IgD-negative memory B cell (primary cell): ENCODE results near the gene LAMA4. TPM values are rescaled to one million over a fixed set of nuclear protein-coding genes. Genes with fewer than 3 reads are reported as not detected.

Experiments
- H3K27ac Mint-ChIP-seq, 3 donors: one replicate each; pipeline ENCODE4 v1.8.0; 2020 to 2022; ENCODE audit warnings: mild to moderate bottlenecking in 3 of 3, mixed read lengths in 3 of 3, moderate library complexity in 1 of 3
- H3K27me3 Mint-ChIP-seq: one replicate; pipeline ENCODE4 v1.8.0; 2021; ENCODE audit warnings: mixed read lengths
- H3K36me3 Mint-ChIP-seq: one replicate; pipeline ENCODE4 v1.8.0; 2020; ENCODE audit warnings: mild to moderate bottlenecking, mixed read lengths
- H3K4me1 Mint-ChIP-seq, 3 donors: one replicate each; pipeline ENCODE4 v1.8.0; 2020 to 2022; ENCODE audit warnings: mixed read lengths in 3 of 3, mild to moderate bottlenecking in 1 of 3
- H3K4me3 Mint-ChIP-seq, 4 donors: one replicate each; pipeline ENCODE4 v1.8.0; 2020 to 2022; ENCODE audit warnings: mild to moderate bottlenecking in 4 of 4, mixed read lengths in 4 of 4, moderate library complexity in 3 of 4
- H3K9me3 Mint-ChIP-seq, 3 donors: one replicate each; pipeline ENCODE4 v1.8.0; 2020 to 2021; ENCODE audit warnings: mixed read lengths in 3 of 3, mild to moderate bottlenecking in 1 of 3
- polyA plus RNA-seq: library from polyadenylated mRNA; unstranded; fragments of 300-500 nt; fragmentation: Illumina TruSeq; gene quantifications from one replicate; pipeline ENCODE4 v1.2.3, GENCODE V29; 2021

LAMA4 gene
- polyA plus RNA-seq, 1 donor from 2014 or later = not detected

GRCh38 chr6:112284603-112285002, 30.2 kb upstream of the LAMA4 start:
- no peak overlapping the region for H3K4me3 Mint-ChIP-seq
- peaks cover 12% of the 10 kb centered on the region for H3K27me3 Mint-ChIP-seq

GRCh38 chr6:112283621-112284020, 29.3 kb upstream of the LAMA4 start:
- H3K27me3 Mint-ChIP-seq = peaks cover 14% of the 10 kb centered on the region
- H3K27ac Mint-ChIP-seq = no peak overlapping the region

More at GRCh38 chr6:112284603-112285002, 30.2 kb upstream of the LAMA4 start:
- Mint-ChIP-seq H3K4me1 (peaks cover 0 to 1% (median 0%) of the 10 kb centered on the region in 3 donors), H3K9me3 (peaks cover 0 to 1% (median 0%) of the 10 kb centered on the region in 3 donors), H3K27ac (no peak overlapping the region), H3K36me3 (no peaks in the 10 kb centered on the region)

GRCh38 chr6:112281821-112282615, 27.7 kb upstream of the LAMA4 start:
- no peak overlapping the region for H3K27ac Mint-ChIP-seq
- peaks cover 0 to 1% (median 0%) of the 10 kb centered on the region in 3 donors for H3K4me1 Mint-ChIP-seq
- H3K4me3 Mint-ChIP-seq = no peak overlapping the region
- H3K36me3 Mint-ChIP-seq = no peaks in the 10 kb centered on the region
- H3K27me3 Mint-ChIP-seq = peaks cover 16% of the 10 kb centered on the region
- H3K9me3 Mint-ChIP-seq = peaks cover 0 to 1% (median 0%) of the 10 kb centered on the region in 3 donors

More at GRCh38 chr6:112283621-112284020, 29.3 kb upstream of the LAMA4 start:
- peaks cover 0 to 1% (median 0%) of the 10 kb centered on the region in 3 donors for H3K4me1 Mint-ChIP-seq
- peaks cover 0 to 1% (median 0%) of the 10 kb centered on the region in 3 donors for H3K9me3 Mint-ChIP-seq
- no peak overlapping the region for H3K4me3 Mint-ChIP-seq
- no peaks in the 10 kb centered on the region for H3K36me3 Mint-ChIP-seq

- no peaks in the 10 kb centered on the region for H3K4me1 Mint-ChIP-seq
- no peaks in the 10 kb centered on the region for H3K9me3 Mint-ChIP-seq
- no peaks in the 10 kb centered on the region for H3K36me3 Mint-ChIP-seq
- H3K27ac Mint-ChIP-seq = no peak overlapping the region
- no peak overlapping the region for H3K4me3 Mint-ChIP-seq
- peaks cover 14% of the 10 kb centered on the region for H3K27me3 Mint-ChIP-seq
These were observed 24.9 kb upstream of the LAMA4 start for GRCh38 chr6:112279031-112279935.

GRCh38 chr6:112275365-112275764, 21.0 kb upstream of the LAMA4 start:
- no peaks in the 10 kb centered on the region for H3K4me1 Mint-ChIP-seq
- H3K36me3 Mint-ChIP-seq = peaks cover 2% of the 10 kb centered on the region
- H3K27ac Mint-ChIP-seq = no peak overlapping the region

GRCh38 chr6:112274774-112275173, 20.4 kb upstream of the LAMA4 start:
- no peak overlapping the region for H3K4me3 Mint-ChIP-seq
- peaks cover 2% of the 10 kb centered on the region for H3K36me3 Mint-ChIP-seq
- H3K9me3 Mint-ChIP-seq = no peaks in the 10 kb centered on the region
- peaks cover 7% of the 10 kb centered on the region for H3K27me3 Mint-ChIP-seq
- H3K27ac Mint-ChIP-seq = no peak overlapping the region
- no peaks in the 10 kb centered on the region for H3K4me1 Mint-ChIP-seq

More at GRCh38 chr6:112275365-112275764, 21.0 kb upstream of the LAMA4 start:
- Mint-ChIP-seq H3K27me3 (peaks cover 9% of the 10 kb centered on the region), H3K9me3 (no peaks in the 10 kb centered on the region), H3K4me3 (no peak overlapping the region)

GRCh38 chr6:112272799-112273198, 18.4 kb upstream of the LAMA4 start:
- H3K27me3 Mint-ChIP-seq = peaks cover 3% of the 10 kb centered on the region

GRCh38 chr6:112270756-112271155, 16.4 kb upstream of the LAMA4 start:
- H3K9me3 Mint-ChIP-seq = no peaks in the 10 kb centered on the region
- no peak overlapping the region for H3K27ac Mint-ChIP-seq
- peaks cover 3% of the 10 kb centered on the region for H3K27me3 Mint-ChIP-seq
- peak overlapping the region in 1 of 4 donors; percentile 3 for H3K4me3 Mint-ChIP-seq
- H3K4me1 Mint-ChIP-seq = no peaks in the 10 kb centered on the region
- H3K36me3 Mint-ChIP-seq = peaks cover 2% of the 10 kb centered on the region

More at GRCh38 chr6:112272799-112273198, 18.4 kb upstream of the LAMA4 start:
- no peak overlapping the region for H3K27ac Mint-ChIP-seq
- no peaks in the 10 kb centered on the region for H3K4me1 Mint-ChIP-seq
- no peak overlapping the region for H3K4me3 Mint-ChIP-seq
- no peaks in the 10 kb centered on the region for H3K9me3 Mint-ChIP-seq
- peaks cover 2% of the 10 kb centered on the region for H3K36me3 Mint-ChIP-seq

- Mint-ChIP-seq H3K27ac (no peak overlapping the region), H3K27me3 (peaks cover 3% of the 10 kb centered on the region), H3K4me1 (no peaks in the 10 kb centered on the region), H3K36me3 (peaks cover 2% of the 10 kb centered on the region), H3K4me3 (no peak overlapping the region), H3K9me3 (no peaks in the 10 kb centered on the region)
These were observed 15.7 kb upstream of the LAMA4 start for GRCh38 chr6:112269979-112270566.

GRCh38 chr6:112269114-112269513, 14.7 kb upstream of the LAMA4 start:
- Mint-ChIP-seq H3K4me1 (no peaks in the 10 kb centered on the region), H3K4me3 (no peak overlapping the region), H3K9me3 (no peaks in the 10 kb centered on the region), H3K36me3 (peaks cover 2% of the 10 kb centered on the region), H3K27me3 (peaks cover 1% of the 10 kb centered on the region), H3K27ac (no peak overlapping the region)

- peaks cover under 1% of the 10 kb centered on the region for H3K27me3 Mint-ChIP-seq
- no peak overlapping the region for H3K4me3 Mint-ChIP-seq
- H3K4me1 Mint-ChIP-seq = no peaks in the 10 kb centered on the region
- no peak overlapping the region for H3K27ac Mint-ChIP-seq
- H3K9me3 Mint-ChIP-seq = no peaks in the 10 kb centered on the region
- peaks cover 2% of the 10 kb centered on the region for H3K36me3 Mint-ChIP-seq
These were observed 14.3 kb upstream of the LAMA4 start for GRCh38 chr6:112268654-112269053.

GRCh38 chr6:112268019-112268418, 13.7 kb upstream of the LAMA4 start:
- Mint-ChIP-seq H3K4me3 (no peak overlapping the region), H3K9me3 (no peaks in the 10 kb centered on the region), H3K27me3 (peaks cover 2% of the 10 kb centered on the region), H3K4me1 (no peaks in the 10 kb centered on the region), H3K36me3 (peaks cover 2% of the 10 kb centered on the region), H3K27ac (no peak overlapping the region)

GRCh38 chr6:112266331-112266730, 12.0 kb upstream of the LAMA4 start:
- Mint-ChIP-seq H3K9me3 (no peaks in the 10 kb centered on the region), H3K36me3 (peaks cover 2% of the 10 kb centered on the region), H3K27me3 (peaks cover 3% of the 10 kb centered on the region), H3K27ac (no peak overlapping the region), H3K4me3 (no peak overlapping the region), H3K4me1 (no peaks in the 10 kb centered on the region)

- Mint-ChIP-seq H3K4me1 (peaks cover 2 to 4% (median 2%) of the 10 kb centered on the region in 3 donors), H3K4me3 (no peak overlapping the region), H3K27me3 (peaks cover 13% of the 10 kb centered on the region), H3K27ac (no peak overlapping the region), H3K9me3 (no peaks in the 10 kb centered on the region), H3K36me3 (no peaks in the 10 kb centered on the region)
These were observed 4.9 kb upstream of the LAMA4 start for GRCh38 chr6:112259337-112259675.
